Esophagus (tissue), 2 donors: ENCODE data around the gene SPNS1. TPM values are rescaled to one million over a fixed set of nuclear protein-coding genes. Genes with fewer than 3 reads are reported as not detected.
"Not testable (repeated sequence)": the region's sequence is repeated elsewhere in the genome, so short reads cannot be mapped to it uniquely, and the experiment has no call there.

Source experiments
- H3K27ac ChIP-seq, 2 donors: one replicate each; pipeline ENCODE4 v1.5.1; 2013; ENCODE audit warnings: low read depth in 2 of 2, mild to moderate bottlenecking in 2 of 2, inconsistent platforms in 1 of 2, low read length in 1 of 2, moderate library complexity in 1 of 2
- H3K27me3 ChIP-seq, 2 donors: one replicate each; pipeline ENCODE4 v1.6.1; 2013; ENCODE audit warnings: low read length in 2 of 2, control low read depth in 1 of 2, mild to moderate bottlenecking in 1 of 2; ENCODE audit not compliant: insufficient read depth in 2 of 2, control insufficient read depth in 1 of 2
- H3K36me3 ChIP-seq, 2 donors: one replicate each; pipeline ENCODE4 v1.6.1; 2013; ENCODE audit warnings: low read length in 1 of 2; ENCODE audit not compliant: control insufficient read depth in 2 of 2, insufficient read depth in 2 of 2
- H3K4me1 ChIP-seq, 2 donors: one replicate each; pipeline ENCODE4 v1.6.1; 2013; ENCODE audit warnings: low read length in 1 of 2; ENCODE audit not compliant: control insufficient read depth in 2 of 2, insufficient read depth in 2 of 2
- H3K4me3 ChIP-seq, 2 donors: one replicate each; pipeline ENCODE4 v1.5.1; 2013; ENCODE audit warnings: low read length in 2 of 2, mild to moderate bottlenecking in 2 of 2, low read depth in 1 of 2, moderate library complexity in 1 of 2
- H3K9me3 ChIP-seq, 2 donors: one replicate each; pipeline ENCODE4 v1.6.1; 2013; ENCODE audit warnings: mild to moderate bottlenecking in 2 of 2, low read depth in 1 of 2, low read length in 1 of 2, moderate library complexity in 1 of 2; ENCODE audit not compliant: control insufficient read depth in 2 of 2, insufficient read depth in 1 of 2
- WGBS, 2 donors: extraction: QIAGEN DNeasy Blood & Tissue Kit; methylation state at CpG; one replicate each; pipeline ENCODE4 v1.1.7; 2013; 5-methylcytosine and 5-hydroxymethylcytosine counted together
- polyA plus RNA-seq, 2 donors: library from polyadenylated mRNA; stranded (reverse); fragments of 200-250 nt; gene quantifications; one replicate each; pipeline ENCODE4 v1.2.3, GENCODE V29; 2013
- donor health status: healthy with polysubstance abuse.
- donor health status: Bipolar disorder and iron deficiency.

SPNS1 gene
- polyA plus RNA-seq, 2 donors = 22.2 to 24.6 TPM

DNA sequence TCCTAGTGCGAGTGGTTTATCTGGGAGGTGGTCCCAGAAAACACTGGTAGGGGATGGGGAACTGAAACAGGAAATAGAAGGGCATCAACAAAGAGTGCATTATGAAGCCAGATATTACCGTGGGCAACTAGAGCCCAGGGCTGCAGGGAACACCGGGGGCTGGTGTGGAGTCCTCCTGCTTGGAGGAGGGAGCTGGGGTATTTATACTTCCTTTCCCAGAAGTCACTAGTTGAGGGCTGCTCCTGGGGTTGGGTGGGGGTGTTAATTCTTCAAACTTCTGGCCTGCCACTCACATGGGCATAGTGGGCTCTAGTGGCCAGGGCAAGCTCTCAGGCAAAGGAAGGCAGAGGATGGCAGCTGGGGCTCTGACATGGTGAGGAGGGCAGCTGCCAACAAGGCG is 25.0 kb downstream of the SPNS1 start:
- Histone ChIP-seq H3K9me3 (no peaks in the 10 kb centered on the region), H3K36me3 (no peaks in the 10 kb centered on the region), H3K27ac (no peak overlapping the region), H3K4me1 (no peaks in the 10 kb centered on the region), H3K27me3 (no peaks in the 10 kb centered on the region), H3K4me3 (no peak overlapping the region)
- WGBS, 2 donors = 76% methylated on average over 4 of the region's 4 CpGs

DNA sequence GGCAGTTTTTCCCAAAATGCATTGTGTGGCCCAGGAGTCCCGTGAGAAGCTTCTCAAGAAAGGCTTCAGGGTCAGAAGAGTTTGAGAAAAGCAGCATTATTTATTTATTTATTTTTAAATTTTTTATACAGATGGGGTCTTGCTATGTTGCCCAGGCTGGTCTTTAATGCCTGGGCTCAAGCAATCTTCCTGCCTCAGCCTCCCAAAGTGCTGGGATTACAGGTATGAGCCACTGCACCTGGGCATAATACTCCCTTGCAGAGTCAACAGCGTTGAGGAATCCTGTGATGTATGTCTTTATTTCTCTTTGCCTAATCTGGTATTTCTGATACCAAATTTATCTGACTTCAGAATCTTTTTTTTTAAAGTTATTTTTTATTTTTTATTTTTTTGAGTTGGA is 25.4 kb downstream of the SPNS1 start:
- Histone ChIP-seq H3K9me3 (no peaks in the 10 kb centered on the region), H3K4me3 (no peak overlapping the region), H3K36me3 (no peaks in the 10 kb centered on the region), H3K27ac (no peak overlapping the region), H3K27me3 (no peaks in the 10 kb centered on the region), H3K4me1 (no peaks in the 10 kb centered on the region)
- WGBS, 2 donors = 82 to 91% methylated on average over 2 of the region's 2 CpGs

DNA sequence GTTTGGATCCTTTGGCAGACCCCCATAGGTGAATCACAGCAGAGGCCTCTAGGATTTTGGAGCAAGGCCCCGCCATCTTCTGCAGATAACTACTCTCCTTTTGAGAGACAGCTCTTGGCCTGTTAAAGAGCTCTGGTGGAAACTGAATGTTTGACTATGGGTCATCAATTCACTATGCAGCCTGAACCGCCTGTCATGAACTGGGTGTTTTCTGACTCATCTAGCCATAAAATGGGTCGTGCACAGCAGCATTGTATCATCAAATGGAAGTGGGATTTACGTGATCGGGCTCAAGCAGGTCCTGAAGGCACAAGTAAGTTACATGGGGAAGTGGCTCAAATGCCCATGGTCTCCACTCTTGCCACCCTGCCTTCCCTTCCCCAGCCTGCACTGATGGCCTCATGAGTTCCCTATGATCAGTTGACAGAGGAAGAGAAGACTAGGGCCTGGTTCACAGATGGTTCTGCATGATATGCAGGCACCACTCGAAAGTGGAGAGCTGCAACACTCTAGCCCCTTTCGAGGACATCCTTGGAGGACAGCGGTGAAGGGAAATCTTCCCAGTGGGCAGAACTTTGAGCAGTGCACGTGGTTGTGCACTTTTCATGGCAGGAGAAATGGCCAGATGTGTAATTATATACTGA is 30.0 kb downstream of the SPNS1 start:
- H3K9me3 ChIP-seq, H3K36me3 ChIP-seq, H3K27ac ChIP-seq, H3K27me3 ChIP-seq, H3K4me3 ChIP-seq, H3K4me1 ChIP-seq: not testable (repeated sequence)
- WGBS, 2 donors = 73 to 77% methylated on average over 9 of the region's 9 CpGs

DNA sequence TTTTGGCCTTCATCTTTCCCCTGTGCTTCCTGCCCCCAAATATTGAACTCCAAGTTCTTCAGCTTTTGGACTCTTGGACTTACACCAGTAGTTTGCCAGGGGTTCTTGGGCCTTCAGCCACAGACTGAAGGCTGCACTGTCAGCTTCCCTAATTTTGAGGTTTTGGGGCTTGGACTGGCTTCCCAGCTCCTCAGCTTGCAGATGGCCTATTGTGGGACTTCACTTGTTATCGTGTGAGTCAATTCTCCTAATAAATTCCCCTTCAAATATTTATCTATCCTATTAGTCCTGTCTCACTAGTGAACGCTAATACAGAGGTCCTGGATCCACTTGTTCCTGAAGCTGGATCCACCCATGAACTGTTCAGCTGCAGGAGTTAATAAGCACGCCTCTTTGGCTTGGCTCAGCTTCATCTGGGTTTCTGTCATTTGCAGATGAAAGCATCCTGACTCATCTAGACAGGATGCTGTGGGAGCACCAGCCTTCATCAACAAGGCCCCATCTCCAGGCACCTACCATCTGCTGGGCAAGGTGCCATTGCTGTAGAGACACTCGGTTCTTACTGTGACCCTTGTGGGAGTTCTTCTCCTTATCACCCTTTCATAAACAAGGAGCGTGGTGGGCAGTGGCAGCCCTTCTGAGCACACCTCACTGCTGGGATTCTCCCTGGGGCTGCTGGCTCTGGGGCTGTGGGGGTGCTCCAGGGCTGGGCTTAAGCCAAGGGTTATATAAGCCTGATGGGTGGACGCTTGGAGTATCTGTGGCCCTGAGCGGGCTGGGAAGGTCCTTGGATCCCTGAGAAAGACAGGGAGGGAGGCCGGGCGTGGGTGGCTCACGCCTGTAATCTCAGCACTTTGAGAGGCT is 33.4 kb downstream of the SPNS1 start:
- Histone ChIP-seq H3K36me3 (no peaks in the 10 kb centered on the region), H3K4me3 (no peak overlapping the region), H3K27me3 (no peaks in the 10 kb centered on the region), H3K27ac (no peak overlapping the region), H3K9me3 (no peaks in the 10 kb centered on the region), H3K4me1 (no peaks in the 10 kb centered on the region)
- 60 to 66% methylated on average over 10 of the region's 10 CpGs for WGBS, 2 donors

DNA sequence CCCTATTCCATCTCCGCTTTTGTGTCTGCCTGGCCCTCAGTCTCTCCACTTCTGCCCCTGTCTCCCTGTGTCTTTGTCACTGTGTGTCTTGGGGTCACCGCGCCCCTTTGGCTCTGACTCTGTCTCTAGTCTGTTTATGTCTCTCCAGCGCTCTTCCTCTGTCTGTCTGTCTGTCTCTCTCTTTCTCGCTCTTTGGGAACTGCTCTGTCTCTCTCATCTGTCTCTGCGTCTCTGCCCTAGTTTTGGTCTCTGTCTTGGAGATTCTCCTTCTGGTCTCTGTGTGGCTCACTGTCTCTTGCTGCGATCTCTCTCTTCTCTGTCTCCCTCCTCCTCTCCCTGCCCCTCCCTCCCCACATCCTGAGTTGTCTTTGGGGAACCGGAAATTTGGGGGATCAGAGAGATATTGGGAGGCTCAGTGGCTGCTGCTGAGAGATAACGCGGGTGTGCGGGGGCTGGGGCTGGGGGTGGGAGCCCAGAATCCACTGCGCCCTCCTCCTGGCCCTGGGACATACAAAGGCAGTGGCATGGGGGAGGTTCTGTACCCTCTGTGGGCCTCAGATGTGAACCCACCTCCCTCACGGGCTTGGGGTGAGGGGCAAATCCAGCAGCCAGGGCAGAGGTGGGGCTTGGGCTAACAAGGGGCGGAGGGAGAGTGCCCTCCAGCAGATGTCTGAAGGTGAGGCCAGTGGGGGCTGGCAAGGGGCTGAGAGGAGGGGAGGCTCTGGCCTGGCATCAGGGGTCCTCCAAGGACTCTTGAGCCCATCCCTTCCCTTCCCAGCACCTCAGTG is 34.7 kb downstream of the SPNS1 start:
- Histone ChIP-seq H3K36me3 (no peaks in the 10 kb centered on the region), H3K4me3 (no peak overlapping the region), H3K4me1 (no peaks in the 10 kb centered on the region), H3K9me3 (no peaks in the 10 kb centered on the region), H3K27ac (no peak overlapping the region), H3K27me3 (no peaks in the 10 kb centered on the region)
- 62 to 63% methylated on average over 14 of the region's 14 CpGs for WGBS, 2 donors

DNA sequence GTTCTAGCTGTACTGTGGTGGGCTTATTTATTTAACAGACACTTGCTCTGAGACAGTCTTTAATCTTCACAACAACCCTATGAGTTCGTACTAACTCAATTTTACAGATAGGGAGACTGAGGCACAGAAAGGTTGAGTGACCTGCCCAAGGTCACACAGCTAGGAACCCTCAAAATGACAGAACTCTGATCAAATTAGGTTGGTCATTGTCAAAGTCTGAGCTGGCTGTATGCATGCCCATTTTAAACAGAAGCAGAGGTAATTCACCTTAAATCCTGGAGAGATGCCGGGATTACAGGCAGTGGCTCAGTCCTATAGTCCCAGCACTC is 35.2 kb downstream of the SPNS1 start:
- 79 to 91% methylated on average over 2 of the region's 2 CpGs for WGBS, 2 donors
- H3K27me3 ChIP-seq = no peaks in the 10 kb centered on the region
- no peak overlapping the region for H3K27ac ChIP-seq
- no peaks in the 10 kb centered on the region for H3K9me3 ChIP-seq
- no peaks in the 10 kb centered on the region for H3K36me3 ChIP-seq
- H3K4me3 ChIP-seq = no peak overlapping the region
- no peaks in the 10 kb centered on the region for H3K4me1 ChIP-seq

DNA sequence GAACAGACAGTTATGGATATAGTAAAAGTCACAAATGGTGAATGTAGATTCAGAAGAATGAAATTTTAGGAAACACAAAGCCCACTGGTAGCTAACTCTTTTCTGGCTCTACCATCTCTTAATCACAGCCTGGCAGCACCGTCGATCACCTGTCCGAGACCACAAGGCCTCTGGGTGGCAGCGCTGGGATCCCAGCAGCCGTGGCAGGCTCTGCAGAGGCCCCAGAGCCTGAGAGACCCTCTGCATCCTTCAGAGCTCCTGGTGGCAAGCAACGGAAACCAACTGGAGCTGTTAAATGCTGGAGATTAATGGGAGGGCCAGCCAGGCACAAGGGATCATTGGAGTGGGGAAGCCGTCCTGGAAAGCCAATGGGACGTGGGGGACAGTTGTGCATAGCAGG is 36.5 kb downstream of the SPNS1 start:
- WGBS, 2 donors = 68 to 73% methylated on average over 8 of the region's 8 CpGs
- H3K36me3 ChIP-seq = no peaks in the 10 kb centered on the region
- H3K4me3 ChIP-seq = no peak overlapping the region
- no peaks in the 10 kb centered on the region for H3K4me1 ChIP-seq
- H3K27me3 ChIP-seq = no peaks in the 10 kb centered on the region
- H3K27ac ChIP-seq = no peak overlapping the region
- H3K9me3 ChIP-seq = no peaks in the 10 kb centered on the region

DNA sequence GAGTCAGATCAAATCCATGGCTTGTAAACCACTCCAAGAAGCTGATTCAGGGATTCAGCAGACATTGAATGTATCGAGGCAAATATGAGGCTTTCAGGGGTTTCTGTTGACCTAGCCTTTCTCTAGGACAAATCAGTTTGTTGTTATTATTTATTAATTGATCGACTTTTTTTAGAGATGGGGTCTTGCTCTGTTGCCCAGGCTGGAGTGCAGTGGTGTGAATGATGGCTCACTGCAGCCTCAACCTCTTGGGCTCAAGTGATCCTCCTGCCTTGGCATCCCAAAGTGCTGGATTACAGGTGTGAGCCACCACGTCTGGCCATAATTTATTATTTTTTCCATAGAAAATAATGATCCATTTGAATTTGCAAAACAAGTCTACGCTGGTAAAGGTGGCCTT is 37.3 kb downstream of the SPNS1 start:
- WGBS, 2 donors = 79 to 89% methylated on average over 4 of the region's 4 CpGs
- no peak overlapping the region for H3K4me3 ChIP-seq
- no peak overlapping the region for H3K27ac ChIP-seq
- H3K4me1 ChIP-seq = no peaks in the 10 kb centered on the region
- no peaks in the 10 kb centered on the region for H3K27me3 ChIP-seq
- H3K36me3 ChIP-seq = no peaks in the 10 kb centered on the region
- H3K9me3 ChIP-seq = no peaks in the 10 kb centered on the region

DNA sequence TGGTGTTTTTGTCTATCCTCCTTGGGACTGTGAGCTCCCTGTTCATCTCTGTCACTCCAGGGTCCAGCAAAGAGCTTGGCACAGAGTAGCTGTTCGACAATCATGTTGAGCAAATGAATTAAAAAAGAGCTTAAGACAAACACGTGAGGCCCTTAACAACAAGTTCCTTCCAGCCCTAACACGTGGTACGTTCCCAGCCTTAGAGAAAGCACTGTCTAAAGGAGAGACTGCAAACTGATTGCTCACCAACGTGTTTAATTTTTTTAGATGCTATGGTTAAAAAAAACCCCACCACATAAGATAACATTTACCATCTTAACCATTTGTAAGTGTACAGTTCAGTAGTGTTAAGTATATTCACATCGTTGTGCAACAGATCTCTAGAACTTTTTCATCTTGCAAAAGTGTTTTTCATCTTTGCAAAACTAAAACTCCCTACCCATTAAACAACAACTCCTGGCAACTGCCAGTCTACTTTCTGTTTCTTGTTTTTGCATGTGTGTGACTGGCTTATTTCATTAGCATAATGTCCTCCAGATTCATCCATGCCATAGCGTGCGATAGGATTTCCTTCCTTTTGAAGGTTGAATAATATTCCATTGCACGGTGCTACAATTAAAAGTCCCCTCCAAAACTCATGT is 38.5 kb downstream of the SPNS1 start:
- no peaks in the 10 kb centered on the region for H3K9me3 ChIP-seq
- H3K27ac ChIP-seq = no peak overlapping the region
- H3K27me3 ChIP-seq = no peaks in the 10 kb centered on the region
- no peaks in the 10 kb centered on the region for H3K36me3 ChIP-seq
- no peaks in the 10 kb centered on the region for H3K4me1 ChIP-seq
- H3K4me3 ChIP-seq = no peak overlapping the region
- WGBS, 2 donors = 47 to 49% methylated on average over 9 of the region's 9 CpGs
